HG03175 (cell line): ENCODE measurements around the gene IRX6.

Experiments
- ATAC-seq: cut with Tn5 transposase; IDR thresholded peaks from one replicate; pipeline ENCODE4 v1.9.1; 2021; ENCODE audit warnings: mild to moderate bottlenecking, moderate library complexity; ENCODE audit not compliant: unreplicated experiment

The IRX6 gene

GRCh38 chr16:55323637-55324271, at the start of gene IRX6:
Gene IRX6 (plus strand): TSS chr16:55324203. CDS start chr16:55325092, 889 bp downstream.
- no peak for ATAC-seq

DNA sequence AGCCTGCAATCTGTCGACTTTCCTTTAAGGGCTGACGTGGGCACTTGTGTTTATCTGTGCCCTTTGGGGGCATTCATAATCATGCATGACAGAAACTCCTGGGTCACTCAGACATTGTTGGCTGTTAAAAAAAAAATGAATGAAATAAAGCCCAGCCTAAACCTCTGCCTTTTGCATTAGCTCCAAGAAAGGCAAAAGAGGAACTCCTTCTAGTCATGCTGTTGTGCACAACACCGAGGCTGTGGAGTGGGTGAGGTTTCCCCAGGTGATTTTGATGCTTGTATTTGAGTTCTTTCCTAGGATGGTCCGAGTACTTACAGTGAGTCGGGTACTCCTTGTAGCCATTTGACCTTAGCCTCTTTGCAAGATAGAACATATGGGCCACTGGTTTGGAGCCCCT, 49.6 kb upstream of the IRX6 start:
- no peak for ATAC-seq

DNA sequence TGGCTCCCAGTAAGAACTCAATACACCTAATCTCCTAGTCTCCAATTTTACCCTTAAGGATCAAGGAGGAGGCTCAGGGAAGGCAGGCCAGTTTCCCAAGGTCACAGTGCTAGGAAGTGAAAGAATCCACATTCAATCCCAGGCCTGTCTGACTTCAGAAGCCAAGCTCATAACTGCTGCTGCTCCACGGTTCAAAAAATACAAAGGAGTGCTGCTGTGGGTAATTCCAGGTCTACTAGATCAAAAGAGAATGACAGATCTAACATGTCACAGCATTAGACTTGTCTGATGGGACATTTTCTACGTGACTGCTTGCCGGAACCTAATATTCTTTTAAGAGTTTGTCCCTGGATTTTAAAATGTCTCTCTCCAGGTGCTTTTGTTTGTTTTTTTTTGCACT, 48.8 kb upstream of the IRX6 start:
- no peak for ATAC-seq

GRCh38 chr16:55275869-55276268, 48.1 kb upstream of the IRX6 start:
- ATAC-seq = no peak

DNA sequence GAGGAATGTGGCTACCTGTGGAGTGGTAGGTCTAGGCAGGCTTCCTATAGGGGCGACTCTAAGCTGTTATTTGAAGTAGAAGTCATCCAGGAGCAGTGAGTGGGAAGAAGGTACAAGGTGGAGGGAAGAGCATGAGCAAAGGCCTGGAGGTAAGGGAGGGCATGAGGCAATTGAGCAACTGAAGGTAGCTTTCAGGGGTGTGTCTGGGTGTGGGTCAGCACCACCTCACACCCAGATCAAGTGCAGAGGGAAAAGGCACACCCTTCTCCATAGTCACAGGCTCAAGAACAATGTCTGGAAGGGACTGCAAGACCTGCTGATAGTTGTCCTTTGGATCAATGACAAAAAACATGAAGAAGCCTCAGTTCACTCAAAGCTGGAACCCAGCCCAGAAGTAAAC, 46.5 kb upstream of the IRX6 start:
- ATAC-seq = no peak

- ATAC-seq = no peak
Measured at GRCh38 chr16:55279598-55279997, 44.4 kb upstream of the IRX6 start.

- ATAC-seq = no peak
Measured at GRCh38 chr16:55280587-55280986, 43.4 kb upstream of the IRX6 start.

DNA sequence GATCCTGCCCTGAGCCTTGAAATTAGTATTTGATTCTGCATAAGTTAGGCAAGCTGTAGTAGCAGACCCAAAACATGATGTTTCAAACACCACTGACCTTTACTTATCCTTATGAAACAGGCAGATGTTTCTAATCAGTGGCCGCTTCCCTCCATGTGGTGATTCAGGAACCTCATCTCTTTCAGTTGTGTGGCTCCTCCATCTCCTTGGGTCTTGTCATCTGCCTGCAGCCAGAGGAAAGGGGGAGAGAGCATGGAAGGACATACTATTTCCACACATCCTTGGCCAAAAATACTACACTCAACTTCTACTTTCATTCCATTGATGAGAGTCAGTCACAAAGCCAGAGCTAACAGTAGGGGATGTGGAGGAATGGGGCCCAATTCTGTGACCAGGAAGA, 41.6 kb upstream of the IRX6 start:
- ATAC-seq = no peak

DNA sequence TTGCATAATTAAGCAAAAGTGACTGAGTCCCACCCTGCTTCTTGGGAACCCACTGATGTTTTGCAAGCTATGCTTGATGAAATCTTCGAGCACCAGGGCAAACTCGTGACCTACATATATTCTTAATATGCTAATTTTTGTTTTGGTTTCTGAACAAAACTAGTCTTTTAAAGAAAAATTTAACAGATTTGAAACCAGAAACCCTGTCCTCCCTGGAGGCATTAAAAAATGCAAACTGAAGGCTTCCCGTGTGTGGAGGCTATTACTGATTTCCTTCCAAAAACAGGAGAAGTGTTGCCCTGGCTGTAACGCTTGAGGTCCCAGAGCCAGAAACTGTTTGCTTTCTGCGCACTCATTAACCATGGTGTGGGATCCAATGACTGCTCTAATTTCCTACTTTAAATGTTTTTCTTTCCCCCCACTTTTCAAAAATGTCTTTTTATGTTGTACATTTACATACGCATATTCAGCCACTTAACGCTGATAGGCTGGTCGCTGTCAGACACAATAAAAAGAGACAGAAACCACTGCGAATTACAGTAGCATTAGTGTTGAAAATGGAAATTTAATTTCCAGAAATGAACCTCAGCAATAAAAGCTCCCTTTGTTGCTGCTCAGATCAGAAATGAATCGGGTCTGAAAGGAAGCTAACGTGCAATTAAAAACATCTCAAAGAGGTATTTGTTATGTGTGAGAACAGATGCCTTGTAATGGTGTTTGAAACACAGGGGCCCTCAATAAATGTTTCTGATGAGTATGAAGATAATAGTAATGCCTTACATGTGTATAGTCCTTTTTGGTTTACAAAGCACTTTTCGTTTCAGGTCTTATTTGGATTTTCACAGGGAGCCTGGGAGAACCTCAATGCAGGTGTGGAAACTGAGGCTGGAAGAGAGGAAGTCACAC, 39.9 kb upstream of the IRX6 start:
- ATAC-seq = no peak

DNA sequence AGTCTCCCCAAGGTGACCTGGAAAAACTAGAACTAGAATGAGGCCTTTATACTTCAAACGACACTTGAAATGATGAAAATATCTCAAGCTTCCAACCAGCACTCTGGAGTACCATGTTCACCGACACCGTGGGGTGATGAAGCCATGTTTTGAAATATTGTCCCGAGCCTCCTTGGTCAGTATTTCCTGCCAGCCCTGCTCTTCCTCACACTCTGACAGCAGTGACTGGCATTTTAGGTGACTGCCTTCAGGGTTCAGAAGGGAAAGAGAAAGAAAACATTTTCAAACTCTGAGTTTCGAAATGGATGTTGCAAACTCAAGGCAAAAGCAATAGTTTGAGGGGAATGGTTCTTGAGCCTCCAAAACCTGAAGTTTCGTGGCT, 39.3 kb upstream of the IRX6 start:
- no peak for ATAC-seq

DNA sequence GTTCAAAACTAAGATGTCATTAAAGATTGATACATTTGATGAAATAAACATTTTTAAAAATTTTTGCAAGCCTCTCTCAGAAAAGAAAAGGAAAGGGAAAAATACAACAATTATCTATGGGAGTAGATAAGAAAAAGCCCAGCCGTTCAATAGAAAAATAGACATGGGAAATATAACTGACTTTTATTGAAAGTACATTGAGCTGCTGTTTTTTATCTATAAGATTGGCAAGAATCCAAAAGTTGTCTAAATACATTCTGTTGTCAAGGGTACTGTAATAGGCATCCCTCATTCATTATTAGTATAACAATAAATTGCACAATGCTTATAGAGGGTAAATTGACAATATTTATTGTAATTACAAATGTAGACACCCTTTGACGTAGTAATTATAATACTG, 38.4 kb upstream of the IRX6 start:
- no peak for ATAC-seq

DNA sequence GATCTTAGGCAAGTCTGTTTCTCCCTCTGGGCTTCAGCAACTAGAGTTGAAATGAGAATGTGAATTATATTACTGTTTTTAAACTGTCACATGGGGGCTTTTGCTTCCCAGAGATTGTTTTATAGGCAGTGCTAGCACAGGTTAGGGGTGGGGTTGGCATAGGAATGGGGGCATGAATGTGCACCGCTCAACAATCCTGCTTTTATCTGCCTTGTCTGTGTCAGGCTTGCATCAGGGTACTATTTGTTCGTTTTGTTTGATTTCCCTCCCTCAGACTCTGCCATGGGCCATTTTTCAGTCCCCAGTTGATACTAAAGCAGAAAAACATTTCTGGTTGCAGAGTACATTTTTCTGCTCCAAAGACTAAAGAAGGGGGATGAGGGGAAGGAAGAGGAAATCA, 34.6 kb upstream of the IRX6 start:
- no peak for ATAC-seq

DNA sequence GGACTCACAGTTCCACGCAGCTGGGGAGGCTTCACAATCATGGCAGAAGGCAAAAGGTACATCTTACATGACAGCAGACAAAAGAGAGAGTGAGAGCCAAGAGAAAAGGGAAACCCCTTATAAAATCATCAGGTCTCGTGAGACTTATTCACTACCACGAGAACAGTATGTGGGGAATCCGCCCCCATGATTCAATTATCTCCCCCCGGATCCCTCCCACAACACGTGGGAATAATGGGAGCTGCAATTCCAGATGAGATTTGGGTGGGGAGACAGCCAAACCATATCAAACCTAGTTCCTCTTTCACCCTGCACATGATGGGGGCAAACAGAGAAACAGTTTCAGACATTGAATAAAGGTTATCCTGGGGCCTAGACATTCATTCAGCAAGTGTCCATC, 32.2 kb upstream of the IRX6 start:
- ATAC-seq = no peak

- no peak for ATAC-seq
Measured at GRCh38 chr16:55292491-55292890, 31.5 kb upstream of the IRX6 start.

DNA sequence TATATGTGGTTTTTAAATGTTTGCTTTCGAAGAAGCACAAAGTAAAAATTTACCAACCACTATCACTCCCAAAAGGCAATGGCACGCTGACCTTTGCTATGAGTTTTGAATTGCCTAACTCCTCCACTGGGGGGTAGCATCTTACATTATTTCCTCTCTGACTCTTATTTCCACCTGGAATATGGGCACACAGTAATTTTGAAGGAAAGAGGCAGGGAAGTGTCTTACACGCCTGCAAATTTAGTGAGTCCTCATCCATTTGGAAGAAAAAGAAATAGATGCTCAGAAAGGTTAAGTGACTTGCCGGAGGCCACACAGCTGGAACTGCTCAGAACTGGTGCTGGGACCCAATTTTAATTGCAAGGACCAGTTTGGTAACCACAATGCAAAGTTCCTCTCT, 29.9 kb upstream of the IRX6 start:
- no peak for ATAC-seq

- no peak for ATAC-seq
Measured at GRCh38 chr16:55294931-55295342, 29.1 kb upstream of the IRX6 start.

- no peak for ATAC-seq
Measured at GRCh38 chr16:55297062-55297909, 26.7 kb upstream of the IRX6 start.

DNA sequence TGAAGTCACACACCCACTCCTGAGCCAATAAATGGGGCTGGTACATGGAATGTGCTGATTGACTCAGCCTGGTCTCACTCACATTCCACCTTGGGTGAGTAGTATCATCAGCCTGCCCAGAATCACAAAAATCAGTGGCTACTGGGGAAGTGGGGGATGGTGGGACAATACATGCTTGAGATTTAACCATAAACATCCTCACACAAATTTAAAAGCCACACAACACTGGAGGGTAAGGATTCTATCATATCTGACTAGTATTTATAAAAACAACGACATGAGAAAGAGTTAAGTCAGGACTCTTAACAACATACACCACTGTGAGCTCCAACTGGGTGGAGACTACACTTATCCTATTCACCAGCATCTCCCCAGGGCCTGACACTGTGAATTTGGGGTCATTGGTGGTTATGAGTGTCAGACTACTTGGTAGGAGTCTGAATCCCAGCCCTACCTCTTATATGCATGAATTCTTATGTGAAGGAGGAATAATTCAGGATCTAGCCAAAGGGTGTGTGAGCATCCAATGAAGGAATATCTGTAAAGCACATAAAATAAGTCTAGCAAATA, 26.0 kb upstream of the IRX6 start:
- ATAC-seq = no peak

DNA sequence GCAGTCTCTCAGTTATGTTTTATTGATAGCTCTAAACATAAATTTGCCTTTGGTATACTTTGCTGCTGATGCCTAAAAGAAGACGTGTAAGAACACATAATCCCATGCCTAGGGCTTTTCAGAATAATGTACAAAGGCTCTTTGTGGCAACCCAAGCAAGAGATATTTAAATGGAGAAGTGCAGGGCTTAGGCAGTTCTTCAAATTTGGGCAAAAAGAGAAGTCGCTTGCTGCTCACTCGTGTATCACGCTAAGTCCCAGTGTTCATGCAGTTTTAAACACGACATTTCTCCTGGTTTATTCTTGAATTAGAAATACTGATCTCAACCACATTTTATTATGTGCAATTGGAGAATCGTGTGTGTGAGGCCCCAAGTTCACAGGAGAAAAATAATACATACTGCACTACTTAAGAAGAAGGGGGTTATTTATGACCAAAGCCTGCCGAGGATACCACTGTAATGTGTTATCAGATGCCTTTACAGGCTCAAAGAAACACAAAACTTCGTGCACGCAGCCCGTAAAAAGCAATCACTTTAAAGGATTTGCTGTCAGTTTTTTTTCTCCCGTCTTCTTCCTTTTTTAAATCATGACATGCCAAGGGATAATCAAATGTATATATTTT, 22.5 kb upstream of the IRX6 start:
- ATAC-seq = no peak

GRCh38 chr16:55302635-55303034, 21.4 kb upstream of the IRX6 start:
- no peak for ATAC-seq

DNA sequence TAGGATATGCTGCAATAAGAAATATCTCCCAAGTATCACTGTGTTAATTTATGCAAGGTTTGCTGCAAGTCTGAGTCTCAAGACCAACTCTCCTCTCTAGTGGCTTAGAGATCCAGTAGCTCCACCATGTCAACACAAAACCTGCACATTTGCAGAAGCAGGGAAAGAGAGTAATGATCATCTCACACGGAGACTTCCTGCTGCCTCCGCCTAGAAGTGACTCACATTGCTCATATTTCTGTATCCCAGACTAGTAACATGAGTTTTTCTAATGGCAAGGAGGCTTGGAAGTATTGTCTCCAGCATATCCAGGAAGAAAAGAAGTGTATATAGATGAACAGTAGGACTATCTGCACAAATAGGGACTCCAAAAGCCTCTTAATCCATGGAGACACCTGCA, 15.0 kb upstream of the IRX6 start:
- ATAC-seq = no peak
